GM12878 (cell line): ENCODE measurements around the gene FAM222B. TPM values are rescaled to one million over a fixed set of nuclear protein-coding genes. Genes with fewer than 3 reads are reported as not detected.

Source experiments
- BCL11A ChIP-seq: IDR thresholded peaks from 2 replicates; pipeline ENCODE4 v1.6.1; 2011; ENCODE audit warnings: low read depth, low read length
- EED ChIP-seq: sonication (generic); IDR thresholded peaks from 2 replicates; pipeline ENCODE4 v1.6.1; 2016; ENCODE audit warnings: antibody characterized with exemption, low read depth
- FOXK2 ChIP-seq: fragments of 450-650 bp; IDR thresholded peaks from 2 replicates; pipeline ENCODE4 v1.6.1; 2017; ENCODE audit warnings: mild to moderate bottlenecking, moderate library complexity
- FOXM1 ChIP-seq: IDR thresholded peaks from 2 replicates; pipeline ENCODE4 v1.6.1; 2012; ENCODE audit warnings: low read depth, mild to moderate bottlenecking, inconsistent platforms, low read length, moderate library complexity
- GATAD2B ChIP-seq: fragments of 450-650 bp; conservative IDR thresholded peaks from 2 replicates; pipeline ENCODE4 v1.6.1; 2017; ENCODE audit warnings: low read depth, mild to moderate bottlenecking, moderate library complexity
- MEF2B ChIP-seq: fragments of 450-650 bp; IDR thresholded peaks from 2 replicates; pipeline ENCODE4 v1.6.1; 2018; ENCODE audit warnings: mild to moderate bottlenecking, moderate library complexity; ENCODE audit not compliant: partially characterized antibody, poor library complexity, severe bottlenecking
- MTA2 ChIP-seq: fragments of 450-650 bp; IDR thresholded peaks from 2 replicates; pipeline ENCODE4 v1.6.1; 2016; ENCODE audit warnings: low read depth, mild to moderate bottlenecking, moderate library complexity
- NBN ChIP-seq: fragments of 450-650 bp; IDR thresholded peaks from 2 replicates; pipeline ENCODE4 v1.6.1; 2016
- NR2F1 ChIP-seq: fragments of 450-650 bp; conservative IDR thresholded peaks from 2 replicates; pipeline ENCODE4 v1.6.1; 2017; ENCODE audit warnings: mild to moderate bottlenecking
- RELB ChIP-seq: fragments of 450-650 bp; IDR thresholded peaks from 2 replicates; pipeline ENCODE4 v1.6.1; 2017; ENCODE audit warnings: low read depth, mild to moderate bottlenecking, moderate library complexity
- SMC3 ChIP-seq: IDR thresholded peaks from 2 replicates; pipeline ENCODE4 v1.6.1; 2011; ENCODE audit warnings: low read length, improper control_type of control experiment, borderline replicate concordance
- SPI1 ChIP-seq: IDR thresholded peaks from 2 replicates; pipeline ENCODE4 v1.6.1; 2011; ENCODE audit warnings: low read depth, mild to moderate bottlenecking, low read length, moderate library complexity, borderline replicate concordance; ENCODE audit not compliant: insufficient read depth
- SUZ12 ChIP-seq: fragments of 200-600 bp; sonication (generic); IDR thresholded peaks from one replicate; pipeline ENCODE4 v1.6.1; 2018; ENCODE audit warnings: antibody characterized with exemption, mild to moderate bottlenecking; ENCODE audit not compliant: unreplicated experiment
- polyA plus RNA-seq, 11 experiments: library from polyadenylated mRNA; depleted of rRNA in 4 of 11; unstranded in 6 of 11; stranded (reverse) in 5 of 11; fragments of >200 nt; fragmentation: Nextera tagmentation in 4 of 11; fragmentation: Illumina TruSeq in 1 of 11; extraction: Ambion mirVana in 4 of 11; extraction: Trizol in 1 of 11; gene quantifications; 1 replicate in 1 of 11; 2 replicates in 10 of 11; pipeline versions ENCODE4 v1.2.1 to v1.2.3, GENCODE V29; 2011 to 2016; ENCODE audit warnings: inconsistent platforms in 2 of 11, missing spikeins in 2 of 11, low read depth in 1 of 11
- total RNA-seq, 4 experiments: library from RNA; depleted of rRNA in 3 of 4; stranded (reverse); fragments of >200 nt in 3 of 4; fragmentation: Illumina TruSeq in 1 of 4; extraction: Trizol in 1 of 4; gene quantifications; 2 replicates each; pipeline versions ENCODE4 v1.2.1 to v1.2.3, GENCODE V29; 2013 to 2021
- TF ChIP-seq, protein P1 (sequence below), 3 experiments: IDR thresholded peaks in 2 of 3; conservative IDR thresholded peaks in 1 of 3; 2 replicates each; pipeline ENCODE4 v1.5.1; 2011; ENCODE audit warnings: low read depth in 3 of 3, low read length in 3 of 3, mild to moderate bottlenecking in 3 of 3, control low read depth in 2 of 3, moderate library complexity in 2 of 3, inconsistent platforms in 1 of 3, mixed read lengths in 1 of 3; ENCODE audit not compliant: control insufficient read depth in 2 of 3, insufficient read depth in 1 of 3; ENCODE audit errors: extremely low read depth in 1 of 3
- TF ChIP-seq, protein P2 (sequence below): IDR thresholded peaks from 2 replicates; pipeline ENCODE4 v1.6.1; 2012; ENCODE audit warnings: mild to moderate bottlenecking, low read depth, low read length
- TF ChIP-seq, protein P3 (sequence below): IDR thresholded peaks from 2 replicates; pipeline ENCODE4 v1.6.1; 2012; ENCODE audit warnings: low read depth, low read length, improper control_type of control experiment

The FAM222B gene
- total and polyA plus RNA-seq, 10 of the 15 experiments (the other 5 are each of a cell fraction or from before 2014, with no cell fraction given), result 2.8 to 18.3 (median 6.4) TPM

DNA sequence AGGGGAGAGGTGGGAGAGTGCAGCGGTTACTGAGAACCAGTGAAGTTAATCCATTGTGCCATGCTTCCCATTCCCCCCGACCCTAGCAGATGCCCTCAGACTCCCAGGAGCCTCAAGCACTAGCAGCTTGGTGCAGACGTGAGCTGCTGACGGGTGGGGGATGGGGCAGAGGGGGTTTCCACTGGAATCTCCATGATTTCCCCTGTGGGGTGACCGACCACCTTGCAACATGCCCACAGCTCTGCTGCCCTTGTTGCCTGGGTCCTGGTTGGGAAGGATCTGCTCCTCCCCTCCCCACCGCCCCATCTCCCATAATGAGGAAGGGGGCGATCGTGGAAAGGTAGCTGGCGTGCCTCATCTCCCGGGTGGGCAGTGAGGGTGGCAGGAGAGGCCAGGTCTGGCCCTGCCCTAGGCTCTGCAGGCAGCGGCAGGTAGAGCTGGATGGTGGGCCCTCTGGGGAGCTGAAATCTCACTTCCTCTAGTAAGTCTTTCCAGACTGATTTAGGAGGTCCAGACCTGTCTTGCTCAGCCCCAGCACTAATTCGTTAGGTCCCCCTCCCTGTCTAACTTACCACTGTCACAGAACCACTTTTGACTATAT lies 45.4 kb upstream of the FAM222B start (continued):
- TF ChIP-seq, protein P1, sequence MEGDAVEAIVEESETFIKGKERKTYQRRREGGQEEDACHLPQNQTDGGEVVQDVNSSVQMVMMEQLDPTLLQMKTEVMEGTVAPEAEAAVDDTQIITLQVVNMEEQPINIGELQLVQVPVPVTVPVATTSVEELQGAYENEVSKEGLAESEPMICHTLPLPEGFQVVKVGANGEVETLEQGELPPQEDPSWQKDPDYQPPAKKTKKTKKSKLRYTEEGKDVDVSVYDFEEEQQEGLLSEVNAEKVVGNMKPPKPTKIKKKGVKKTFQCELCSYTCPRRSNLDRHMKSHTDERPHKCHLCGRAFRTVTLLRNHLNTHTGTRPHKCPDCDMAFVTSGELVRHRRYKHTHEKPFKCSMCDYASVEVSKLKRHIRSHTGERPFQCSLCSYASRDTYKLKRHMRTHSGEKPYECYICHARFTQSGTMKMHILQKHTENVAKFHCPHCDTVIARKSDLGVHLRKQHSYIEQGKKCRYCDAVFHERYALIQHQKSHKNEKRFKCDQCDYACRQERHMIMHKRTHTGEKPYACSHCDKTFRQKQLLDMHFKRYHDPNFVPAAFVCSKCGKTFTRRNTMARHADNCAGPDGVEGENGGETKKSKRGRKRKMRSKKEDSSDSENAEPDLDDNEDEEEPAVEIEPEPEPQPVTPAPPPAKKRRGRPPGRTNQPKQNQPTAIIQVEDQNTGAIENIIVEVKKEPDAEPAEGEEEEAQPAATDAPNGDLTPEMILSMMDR (IDR thresholded peaks at IDR 0.05 in 2 of 3, conservative IDR thresholded peaks at IDR 0.05 in 1 of 3; ENCODE audit: control insufficient read depth in 2 of 3, extremely low read depth in 1 of 3, insufficient read depth in 1 of 3, low read depth in 3 of 3, low read length in 3 of 3), result no peak
- TF ChIP-seq NBN (0 out of 2 replicates have a peak, but pooled peaks have one; percentile 23), BCL11A (0 out of 2 replicates have a peak, but pooled peaks have one; percentile 16), SUZ12 (no peak), MTA2 (peak; percentile 52), RELB (peak; percentile 67; the same call in 1 of the 2 replicates), NR2F1 (peak; percentile 30; the same call in 1 of the 2 replicates), FOXM1 (no peak), MEF2B (peak; percentile 80), SMC3 (no peak), FOXK2 (no peak), SPI1 (peak; percentile 87), EED (peak; percentile 39; the same call in 1 of the 2 replicates), GATAD2B (peak; percentile 76)
- TF ChIP-seq, protein P2, sequence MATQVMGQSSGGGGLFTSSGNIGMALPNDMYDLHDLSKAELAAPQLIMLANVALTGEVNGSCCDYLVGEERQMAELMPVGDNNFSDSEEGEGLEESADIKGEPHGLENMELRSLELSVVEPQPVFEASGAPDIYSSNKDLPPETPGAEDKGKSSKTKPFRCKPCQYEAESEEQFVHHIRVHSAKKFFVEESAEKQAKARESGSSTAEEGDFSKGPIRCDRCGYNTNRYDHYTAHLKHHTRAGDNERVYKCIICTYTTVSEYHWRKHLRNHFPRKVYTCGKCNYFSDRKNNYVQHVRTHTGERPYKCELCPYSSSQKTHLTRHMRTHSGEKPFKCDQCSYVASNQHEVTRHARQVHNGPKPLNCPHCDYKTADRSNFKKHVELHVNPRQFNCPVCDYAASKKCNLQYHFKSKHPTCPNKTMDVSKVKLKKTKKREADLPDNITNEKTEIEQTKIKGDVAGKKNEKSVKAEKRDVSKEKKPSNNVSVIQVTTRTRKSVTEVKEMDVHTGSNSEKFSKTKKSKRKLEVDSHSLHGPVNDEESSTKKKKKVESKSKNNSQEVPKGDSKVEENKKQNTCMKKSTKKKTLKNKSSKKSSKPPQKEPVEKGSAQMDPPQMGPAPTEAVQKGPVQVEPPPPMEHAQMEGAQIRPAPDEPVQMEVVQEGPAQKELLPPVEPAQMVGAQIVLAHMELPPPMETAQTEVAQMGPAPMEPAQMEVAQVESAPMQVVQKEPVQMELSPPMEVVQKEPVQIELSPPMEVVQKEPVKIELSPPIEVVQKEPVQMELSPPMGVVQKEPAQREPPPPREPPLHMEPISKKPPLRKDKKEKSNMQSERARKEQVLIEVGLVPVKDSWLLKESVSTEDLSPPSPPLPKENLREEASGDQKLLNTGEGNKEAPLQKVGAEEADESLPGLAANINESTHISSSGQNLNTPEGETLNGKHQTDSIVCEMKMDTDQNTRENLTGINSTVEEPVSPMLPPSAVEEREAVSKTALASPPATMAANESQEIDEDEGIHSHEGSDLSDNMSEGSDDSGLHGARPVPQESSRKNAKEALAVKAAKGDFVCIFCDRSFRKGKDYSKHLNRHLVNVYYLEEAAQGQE, result no peak
- TF ChIP-seq, protein P3, sequence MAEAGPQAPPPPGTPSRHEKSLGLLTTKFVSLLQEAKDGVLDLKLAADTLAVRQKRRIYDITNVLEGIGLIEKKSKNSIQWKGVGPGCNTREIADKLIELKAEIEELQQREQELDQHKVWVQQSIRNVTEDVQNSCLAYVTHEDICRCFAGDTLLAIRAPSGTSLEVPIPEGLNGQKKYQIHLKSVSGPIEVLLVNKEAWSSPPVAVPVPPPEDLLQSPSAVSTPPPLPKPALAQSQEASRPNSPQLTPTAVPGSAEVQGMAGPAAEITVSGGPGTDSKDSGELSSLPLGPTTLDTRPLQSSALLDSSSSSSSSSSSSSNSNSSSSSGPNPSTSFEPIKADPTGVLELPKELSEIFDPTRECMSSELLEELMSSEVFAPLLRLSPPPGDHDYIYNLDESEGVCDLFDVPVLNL, result no peak
